Measurements from ENCODE around the gene ANKRD13A.

ANKRD13A gene

DNA sequence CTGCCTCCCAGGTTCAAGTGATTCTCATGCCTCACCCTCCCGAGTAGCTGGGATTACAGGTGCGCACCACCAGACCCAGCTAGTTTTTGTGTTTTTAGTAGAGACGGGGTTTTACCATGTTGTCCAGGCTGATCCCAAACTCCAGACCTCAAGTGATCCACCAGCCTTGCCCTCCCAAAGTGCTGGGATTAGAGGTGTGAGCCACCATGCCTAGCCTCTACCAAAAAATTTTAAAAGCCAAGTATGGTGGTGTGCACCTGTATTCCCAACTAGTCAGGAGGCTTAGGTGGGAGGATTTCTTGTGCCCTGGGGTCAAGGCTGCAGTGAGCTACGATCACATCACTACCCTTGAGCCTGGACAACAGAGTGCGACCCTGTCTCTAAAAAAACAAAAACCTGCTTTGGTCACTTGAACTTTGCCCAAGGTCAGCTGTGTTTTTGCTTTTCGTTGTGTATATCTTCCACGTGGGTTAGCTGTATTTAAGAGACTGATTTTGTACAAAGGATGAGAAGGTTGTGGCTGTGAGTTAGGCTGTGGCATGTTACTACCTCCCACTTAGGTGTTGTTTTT is 36.4 kb downstream of the ANKRD13A start:
- TF ChIP-seq, protein P1, sequence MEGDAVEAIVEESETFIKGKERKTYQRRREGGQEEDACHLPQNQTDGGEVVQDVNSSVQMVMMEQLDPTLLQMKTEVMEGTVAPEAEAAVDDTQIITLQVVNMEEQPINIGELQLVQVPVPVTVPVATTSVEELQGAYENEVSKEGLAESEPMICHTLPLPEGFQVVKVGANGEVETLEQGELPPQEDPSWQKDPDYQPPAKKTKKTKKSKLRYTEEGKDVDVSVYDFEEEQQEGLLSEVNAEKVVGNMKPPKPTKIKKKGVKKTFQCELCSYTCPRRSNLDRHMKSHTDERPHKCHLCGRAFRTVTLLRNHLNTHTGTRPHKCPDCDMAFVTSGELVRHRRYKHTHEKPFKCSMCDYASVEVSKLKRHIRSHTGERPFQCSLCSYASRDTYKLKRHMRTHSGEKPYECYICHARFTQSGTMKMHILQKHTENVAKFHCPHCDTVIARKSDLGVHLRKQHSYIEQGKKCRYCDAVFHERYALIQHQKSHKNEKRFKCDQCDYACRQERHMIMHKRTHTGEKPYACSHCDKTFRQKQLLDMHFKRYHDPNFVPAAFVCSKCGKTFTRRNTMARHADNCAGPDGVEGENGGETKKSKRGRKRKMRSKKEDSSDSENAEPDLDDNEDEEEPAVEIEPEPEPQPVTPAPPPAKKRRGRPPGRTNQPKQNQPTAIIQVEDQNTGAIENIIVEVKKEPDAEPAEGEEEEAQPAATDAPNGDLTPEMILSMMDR (IDR thresholded peaks at IDR 0.05; ENCODE audit: insufficient read depth, missing control alignments) = no peak
- no peak for FAIRE-seq
- no peak for DNase-seq (ENCODE audit: insufficient read length, low spot score)

DNA sequence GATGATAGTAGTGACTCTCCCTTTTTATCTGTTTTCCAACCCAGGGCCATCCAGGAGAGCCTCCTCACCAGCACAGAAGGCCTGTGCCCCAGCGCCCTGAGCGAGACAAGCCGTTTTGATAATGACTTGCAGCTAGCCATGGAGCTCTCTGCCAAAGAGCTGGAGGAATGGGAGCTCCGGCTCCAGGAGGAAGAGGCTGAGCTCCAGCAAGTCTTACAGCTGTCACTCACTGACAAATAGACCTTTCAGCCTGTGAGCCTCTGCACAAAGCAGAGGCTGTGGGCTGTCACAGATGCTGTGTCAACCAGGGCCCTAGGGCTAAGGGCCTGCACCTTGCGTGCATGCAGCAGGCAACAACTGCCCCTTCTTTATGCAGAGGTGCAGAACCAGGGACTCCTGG is 38.1 kb downstream of the ANKRD13A start:
- TF ChIP-seq, protein P1 (IDR thresholded peaks at IDR 0.05; ENCODE audit: insufficient read depth, missing control alignments) = no peak
- DNase-seq (ENCODE audit: insufficient read length, low spot score) = no peak

DNA sequence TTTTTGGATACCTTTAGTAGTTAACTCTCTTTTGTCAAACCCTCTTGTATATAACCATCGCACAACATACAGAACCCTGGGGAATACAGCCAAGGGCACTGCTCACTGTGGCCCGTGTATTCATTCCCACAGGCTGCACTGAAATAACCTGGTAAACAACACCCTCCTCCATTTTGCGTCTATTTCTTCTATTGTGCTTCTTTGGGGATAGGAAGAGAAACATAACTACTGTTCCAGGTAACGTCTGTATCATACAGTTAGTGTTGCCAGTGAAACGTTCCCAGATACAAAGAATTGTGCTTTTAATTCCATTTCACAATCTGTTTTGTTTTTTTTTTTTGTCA is 39.5 kb downstream of the ANKRD13A start:
- FAIRE-seq (no peak), DNase-seq (ENCODE audit: insufficient read length, low spot score) (no peak)

More for the DNA sequence above, 38.1 kb downstream of the ANKRD13A start:
- FAIRE-seq = no peak

DNA sequence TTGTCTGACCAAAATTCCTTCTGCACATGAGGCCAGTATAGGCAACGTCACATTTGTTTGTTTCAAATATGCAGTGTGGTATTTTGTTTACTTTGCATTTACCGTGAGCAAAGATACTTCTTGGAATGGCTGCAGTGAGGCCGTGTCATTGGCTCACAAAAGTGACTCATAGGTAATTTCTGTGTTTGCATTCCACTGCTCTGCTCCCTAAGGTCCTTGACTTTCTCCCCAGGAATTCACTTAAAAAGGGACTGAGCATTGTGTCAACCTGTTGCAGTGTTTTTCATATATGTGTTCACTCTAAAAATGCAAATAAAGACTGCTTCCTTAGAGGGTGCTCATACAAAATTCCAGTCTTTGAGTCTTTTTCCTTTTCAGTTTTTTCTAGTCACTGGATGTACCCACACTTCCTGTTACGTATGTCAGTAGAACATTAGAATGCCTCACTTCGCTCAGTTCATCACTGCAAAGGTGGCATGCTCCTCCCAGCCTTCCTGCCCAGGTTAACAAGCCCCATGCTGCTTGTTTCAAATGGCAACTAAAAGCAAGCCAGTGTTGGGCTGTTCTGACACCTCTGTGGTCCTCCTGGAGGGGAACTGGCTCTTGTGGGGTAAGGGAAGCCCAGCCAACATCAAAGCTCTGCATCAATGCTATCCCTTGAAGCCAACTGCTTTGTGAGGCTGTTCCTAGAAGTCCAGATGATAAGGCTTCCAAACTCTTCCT is 40.0 kb downstream of the ANKRD13A start:
- FAIRE-seq = no peak
- DNase-seq (ENCODE audit: insufficient read length, low spot score) = no peak
- TF ChIP-seq, protein P1 (IDR thresholded peaks at IDR 0.05; ENCODE audit: insufficient read depth, missing control alignments) = no peak

More for the DNA sequence above, 39.5 kb downstream of the ANKRD13A start:
- TF ChIP-seq, protein P1 (IDR thresholded peaks at IDR 0.05; ENCODE audit: insufficient read depth, missing control alignments) = no peak

GRCh38 chr12:110042264-110042663 is 43.0 kb downstream of the ANKRD13A start:
- DNase-seq (ENCODE audit: insufficient read length, low spot score) (no peak), FAIRE-seq (no peak)

DNA sequence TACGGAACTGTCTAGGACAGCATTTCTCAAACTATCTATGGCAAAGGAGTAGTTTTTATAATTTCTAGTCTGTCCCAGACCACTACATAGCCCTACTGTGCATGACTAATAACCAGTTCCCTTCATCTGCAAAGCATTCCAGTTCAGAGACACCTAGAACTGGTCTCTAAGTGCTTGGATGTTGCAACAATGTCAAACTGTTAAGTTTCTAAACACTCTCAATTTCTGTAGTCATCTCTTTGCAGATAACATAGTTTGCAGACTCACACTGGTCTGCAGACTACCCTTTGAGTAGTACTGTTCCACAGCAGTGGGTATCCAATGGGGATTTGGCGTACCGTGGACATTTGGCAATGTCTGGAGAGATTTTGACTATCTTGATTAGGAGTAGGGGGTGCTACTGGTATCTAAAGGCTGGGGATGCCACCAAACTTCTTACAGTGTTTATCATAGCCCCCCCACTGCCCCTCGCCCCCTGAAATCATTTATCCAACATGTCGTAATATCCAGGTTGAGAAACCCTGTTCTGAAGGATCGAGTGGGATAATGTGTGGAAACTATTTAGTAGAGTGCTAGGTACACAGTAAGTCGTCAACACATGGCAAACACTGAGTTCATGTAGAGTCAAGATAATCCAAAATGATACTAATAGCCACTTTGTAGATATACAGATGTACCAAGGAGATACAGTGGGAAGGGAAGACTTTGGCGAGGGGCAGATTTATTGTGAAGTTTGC is 47.4 kb downstream of the ANKRD13A start:
- DNase-seq (ENCODE audit: insufficient read length, low spot score) (no peak), FAIRE-seq (no peak)
- TF ChIP-seq, protein P1 (IDR thresholded peaks at IDR 0.05; ENCODE audit: insufficient read depth, missing control alignments) = no peak

More at GRCh38 chr12:110042264-110042663, 43.0 kb downstream of the ANKRD13A start:
- TF ChIP-seq, protein P1 (IDR thresholded peaks at IDR 0.05; ENCODE audit: insufficient read depth, missing control alignments) = no peak

Data from D721Med (cell line).